WTC11 (cell line): Measurements from ENCODE around the gene SBF2. TPM values are rescaled to one million over a fixed set of nuclear protein-coding genes. Genes with fewer than 3 reads are reported as not detected.

Experiments used
- ATAC-seq: fragments of 200-7000 bp; cut with Tn5 transposase; 2 replicates; pipeline ENCODE4 v1.10.0; 2021; ENCODE audit warnings: mild to moderate bottlenecking, moderate library complexity
- CTCF ChIA-PET: fragments of 300-600 bp; sonication (Branson Sonifier 250); formaldehyde crosslinking; loops from one replicate; lab custom pipeline; 2021; ENCODE audit warnings: antibody characterized with exemption; lab: Charles Lee
- POLR2A ChIA-PET: fragments of 350-600 bp; sonication (Branson Sonifier 250); formaldehyde crosslinking; loops from one replicate; lab custom pipeline; 2021; ENCODE audit warnings: antibody characterized with exemption; lab: Charles Lee
- DNase-seq: peaks from one replicate; pipeline ENCODE4 v3.0.0; 2021; ENCODE audit warnings: low spot score
- H3K27ac Mint-ChIP-seq: 2 replicates; pipeline ENCODE4 v1.8.0; 2021; ENCODE audit warnings: mixed read lengths
- H3K27me3 Mint-ChIP-seq: 2 replicates; pipeline ENCODE4 v1.8.0; 2021; ENCODE audit warnings: low read depth, mild to moderate bottlenecking, moderate library complexity, mixed read lengths
- H3K36me3 Mint-ChIP-seq: 2 replicates; pipeline ENCODE4 v1.8.0; 2021; ENCODE audit warnings: mixed read lengths
- H3K4me1 Mint-ChIP-seq: 2 replicates; pipeline ENCODE4 v1.8.0; 2022; ENCODE audit warnings: mixed read lengths
- H3K4me3 Mint-ChIP-seq: 2 replicates; pipeline ENCODE4 v1.8.0; 2021; ENCODE audit warnings: mild to moderate bottlenecking, moderate library complexity, mixed read lengths
- H3K9me3 Mint-ChIP-seq: 2 replicates; pipeline ENCODE4 v1.8.0; 2021; ENCODE audit warnings: mixed read lengths
- ATF1 ChIP-seq: sonication (generic); formaldehyde crosslinking; IDR thresholded peaks from 2 replicates; pipeline ENCODE4 v1.8.1; 2023; ENCODE audit warnings: mild to moderate bottlenecking, moderate library complexity, missing genetic modification reagents
- CBFB ChIP-seq: sonication (generic); formaldehyde crosslinking; IDR thresholded peaks from 2 replicates; pipeline ENCODE4 v1.8.1; 2022; ENCODE audit warnings: mild to moderate bottlenecking, low read depth, missing genetic modification reagents
- CREB1 ChIP-seq: sonication (generic); formaldehyde crosslinking; IDR thresholded peaks from 2 replicates; pipeline ENCODE4 v1.8.0; 2023; ENCODE audit warnings: mild to moderate bottlenecking, missing genetic modification reagents
- EMX1 ChIP-seq: fragments of 250-450 bp; sonication (Bioruptor Pico); IDR thresholded peaks from 2 replicates; pipeline ENCODE4 v1.8.0; 2021; ENCODE audit warnings: mild to moderate bottlenecking
- FOXJ3 ChIP-seq: sonication (generic); formaldehyde crosslinking; IDR thresholded peaks from 2 replicates; pipeline ENCODE4 v1.9.0; 2021; ENCODE audit warnings: missing genetic modification reagents, mild to moderate bottlenecking, borderline replicate concordance
- FOXK1 ChIP-seq: sonication (generic); formaldehyde crosslinking; IDR thresholded peaks from 2 replicates; pipeline ENCODE4 v1.8.0; 2022; ENCODE audit warnings: mild to moderate bottlenecking, moderate library complexity, missing genetic modification reagents
- FOXP1 ChIP-seq: sonication (generic); formaldehyde crosslinking; IDR thresholded peaks from 2 replicates; pipeline ENCODE4 v1.8.0; 2022; ENCODE audit warnings: missing genetic modification reagents, mild to moderate bottlenecking, moderate library complexity, borderline replicate concordance
- GABPB1 ChIP-seq: sonication (generic); formaldehyde crosslinking; IDR thresholded peaks from 2 replicates; pipeline ENCODE4 v1.8.1; 2023; ENCODE audit warnings: mild to moderate bottlenecking, missing genetic modification reagents
- GRHL2 ChIP-seq: fragments of 250-450 bp; sonication (Bioruptor Pico); IDR thresholded peaks from 2 replicates; pipeline ENCODE4 v1.8.0; 2022; ENCODE audit warnings: mild to moderate bottlenecking, moderate library complexity; ENCODE audit not compliant: insufficient replicate concordance, severe bottlenecking
- GTF2I ChIP-seq: fragments of 250-450 bp; sonication (Bioruptor Pico); conservative IDR thresholded peaks from 2 replicates; pipeline ENCODE4 v1.4.0; 2021; ENCODE audit warnings: mild to moderate bottlenecking
- JAZF1 ChIP-seq: fragments of 250-450 bp; sonication (Bioruptor Pico); IDR thresholded peaks from 2 replicates; pipeline ENCODE4 v1.9.0; 2021; ENCODE audit warnings: moderate library complexity, mild to moderate bottlenecking, inconsistent platforms
- MYBL2 ChIP-seq: sonication (generic); formaldehyde crosslinking; IDR thresholded peaks from 2 replicates; pipeline ENCODE4 v1.8.1; 2023; ENCODE audit warnings: mild to moderate bottlenecking, moderate library complexity, missing genetic modification reagents
- OVOL2 ChIP-seq: fragments of 250-450 bp; sonication (Bioruptor Pico); IDR thresholded peaks from 2 replicates; pipeline ENCODE4 v1.9.0; 2021; ENCODE audit warnings: mild to moderate bottlenecking, borderline replicate concordance
- PRRX2 ChIP-seq: fragments of 250-450 bp; sonication (Bioruptor Pico); IDR thresholded peaks from 2 replicates; pipeline ENCODE4 v1.8.0; 2021; ENCODE audit warnings: mild to moderate bottlenecking
- TEAD1 ChIP-seq: sonication (generic); formaldehyde crosslinking; IDR thresholded peaks from 2 replicates; pipeline ENCODE4 v1.8.0; 2022; ENCODE audit warnings: mild to moderate bottlenecking, missing genetic modification reagents
- TEAD4 ChIP-seq: sonication (generic); formaldehyde crosslinking; IDR thresholded peaks from 2 replicates; pipeline ENCODE4 v1.8.0; 2022; ENCODE audit warnings: mild to moderate bottlenecking, missing genetic modification reagents
- TP53 ChIP-seq: sonication (generic); formaldehyde crosslinking; IDR thresholded peaks from 2 replicates; pipeline ENCODE4 v1.8.1; 2023; ENCODE audit warnings: mild to moderate bottlenecking, missing genetic modification reagents
- ZBTB21 ChIP-seq: sonication (generic); formaldehyde crosslinking; IDR thresholded peaks from 2 replicates; pipeline ENCODE4 v1.8.1; 2023; ENCODE audit warnings: mild to moderate bottlenecking, missing genetic modification reagents, borderline replicate concordance
- ZNF138 ChIP-seq: sonication (generic); formaldehyde crosslinking; conservative IDR thresholded peaks from 2 replicates; pipeline ENCODE4 v1.8.1; 2022; ENCODE audit warnings: mild to moderate bottlenecking, moderate library complexity, missing genetic modification reagents
- ZNF219 ChIP-seq: sonication (generic); formaldehyde crosslinking; IDR thresholded peaks from 2 replicates; pipeline ENCODE4 v1.8.0; 2023; ENCODE audit warnings: missing genetic modification reagents, mild to moderate bottlenecking, borderline replicate concordance
- ZNF232 ChIP-seq: sonication (generic); formaldehyde crosslinking; IDR thresholded peaks from 2 replicates; pipeline ENCODE4 v1.8.0; 2022; ENCODE audit warnings: mild to moderate bottlenecking, missing genetic modification reagents
- ZNF263 ChIP-seq: sonication (generic); formaldehyde crosslinking; IDR thresholded peaks from 2 replicates; pipeline ENCODE4 v1.8.1; 2022; ENCODE audit warnings: low read depth, mild to moderate bottlenecking, moderate library complexity, missing genetic modification reagents
- ZNF423 ChIP-seq: fragments of 250-450 bp; sonication (Bioruptor Pico); IDR thresholded peaks from 2 replicates; pipeline ENCODE4 v2.1.2; 2022; ENCODE audit warnings: mild to moderate bottlenecking, moderate library complexity
- total RNA-seq: library from RNA; stranded (reverse); gene quantifications from 3 replicates; pipeline ENCODE4 v1.2.3, GENCODE V29; 2021
- TF ChIP-seq, protein P1 (sequence below): sonication (generic); formaldehyde crosslinking; IDR thresholded peaks from 2 replicates; pipeline ENCODE4 v1.8.1; 2022; ENCODE audit warnings: missing genetic modification reagents, borderline replicate concordance
- TF ChIP-seq, protein P2 (sequence below): sonication (generic); formaldehyde crosslinking; IDR thresholded peaks from 2 replicates; pipeline ENCODE4 v1.8.1; 2023; ENCODE audit warnings: mild to moderate bottlenecking, missing genetic modification reagents, moderate library complexity
- TF ChIP-seq, protein P3 (sequence below): sonication (generic); formaldehyde crosslinking; IDR thresholded peaks from 2 replicates; pipeline ENCODE4 v1.8.1; 2022; ENCODE audit warnings: low read depth, missing genetic modification reagents, borderline replicate concordance
- TF ChIP-seq, protein P4 (sequence below): sonication (generic); formaldehyde crosslinking; IDR thresholded peaks from 2 replicates; pipeline ENCODE4 v1.8.0; 2022; ENCODE audit warnings: mild to moderate bottlenecking, missing genetic modification reagents
- TF ChIP-seq, protein P5 (sequence below): sonication (generic); formaldehyde crosslinking; IDR thresholded peaks from 2 replicates; pipeline ENCODE4 v1.8.0; 2022; ENCODE audit warnings: mild to moderate bottlenecking, missing genetic modification reagents
- TF ChIP-seq, protein P6 (sequence below): fragments of 250-450 bp; sonication (Bioruptor Pico); IDR thresholded peaks from 2 replicates; pipeline ENCODE4 v1.9.0; 2021; ENCODE audit warnings: moderate library complexity, mild to moderate bottlenecking, inconsistent platforms, borderline replicate concordance
- TF ChIP-seq, protein P7 (sequence below): fragments of 250-450 bp; sonication (Bioruptor Pico); conservative IDR thresholded peaks from 2 replicates; pipeline ENCODE4 v1.9.0; 2021; ENCODE audit warnings: mild to moderate bottlenecking

The SBF2 gene
- total RNA-seq, 1 experiment from 2014 or later, result 47.6 TPM

DNA sequence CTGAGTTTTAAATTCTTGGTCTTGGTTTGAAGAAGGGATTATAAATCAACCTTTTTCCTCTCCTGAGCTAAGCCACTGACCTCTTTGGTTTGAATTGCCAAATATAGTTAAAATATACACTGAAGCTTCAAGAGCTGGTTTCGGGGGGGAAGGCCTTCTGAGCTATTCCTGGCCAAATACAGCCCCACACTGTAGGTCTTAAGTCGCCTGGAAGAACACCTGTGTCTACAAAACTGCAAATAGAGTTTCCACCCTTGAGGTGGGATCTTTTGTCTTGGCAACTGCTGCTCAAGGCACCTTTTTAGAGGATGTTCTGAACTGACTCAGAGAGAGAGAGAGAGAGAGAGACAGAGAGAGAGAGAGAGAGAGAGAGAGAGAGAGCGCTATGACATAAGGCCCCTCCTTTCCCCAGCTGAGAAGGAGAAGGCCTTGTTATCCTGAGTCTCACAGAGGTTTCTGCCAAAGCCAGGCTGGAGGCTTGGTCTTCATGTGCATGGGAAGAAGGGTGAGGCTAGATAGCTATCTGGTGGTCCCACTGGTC, 16.4 kb upstream of the SBF2 start:
- peaks cover 24% of the 10 kb centered on the region for H3K36me3 Mint-ChIP-seq
- peaks cover 23% of the 10 kb centered on the region for H3K27me3 Mint-ChIP-seq

DNA sequence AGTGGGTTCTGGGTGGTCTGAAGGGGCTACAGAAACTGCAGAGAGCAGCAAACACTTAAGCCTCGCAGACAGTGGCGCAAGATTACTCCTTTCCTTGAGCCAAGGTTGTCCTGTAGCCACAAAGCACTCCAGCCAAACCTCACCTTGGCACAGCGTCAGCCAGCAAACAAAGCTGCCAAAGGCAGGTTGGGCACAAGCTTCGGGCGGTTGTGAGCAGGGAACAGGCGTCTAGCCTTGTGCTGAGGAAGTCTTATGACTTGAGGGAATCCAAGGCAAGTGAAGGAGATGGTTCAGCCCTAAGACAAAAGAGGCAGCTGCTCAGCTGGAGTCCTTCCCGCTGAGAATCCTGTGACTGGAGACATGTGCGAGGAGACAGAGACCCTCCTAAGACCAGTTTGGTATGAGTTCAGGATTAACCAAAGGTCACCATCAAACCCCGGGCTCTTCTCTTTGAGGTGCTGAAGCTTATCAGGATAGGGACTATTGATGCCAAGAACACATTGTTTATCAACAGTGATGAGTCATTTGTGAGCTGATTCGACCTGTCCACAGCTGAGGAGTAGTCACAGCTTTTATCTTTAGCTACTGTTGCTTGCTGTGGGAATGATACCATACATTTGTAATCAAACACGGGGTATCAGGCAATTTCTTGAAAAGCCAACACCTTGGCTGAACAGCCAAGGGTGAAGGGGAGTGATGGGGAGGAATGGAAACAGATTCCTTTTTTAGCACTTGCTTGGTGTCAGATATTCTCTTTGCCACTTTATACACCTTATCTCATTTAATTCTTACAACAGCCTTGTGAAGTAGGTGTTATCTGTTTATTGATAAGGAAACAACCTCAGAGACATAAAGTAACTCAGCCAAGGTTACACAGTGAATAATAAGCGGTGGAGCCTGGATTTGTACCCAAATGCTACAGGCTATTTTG, 15.4 kb upstream of the SBF2 start:
- Mint-ChIP-seq H3K36me3 (peaks cover 24% of the 10 kb centered on the region), H3K27me3 (peaks cover 23% of the 10 kb centered on the region), H3K9me3 (peaks cover 15% of the 10 kb centered on the region), H3K4me1 (peaks cover 38% of the 10 kb centered on the region), H3K27ac (0 out of 2 replicates have a peak overlapping the region, but pooled peaks have one; percentile 30), H3K4me3 (peak overlapping the region; percentile 39)
- no peak for DNase-seq
- no peak for ATAC-seq
- ChIA-PET POLR2A (interaction anchor here (1.8 to 2.2 kb wide), 2 partner anchors 42 to 57 kb away, joined by 7 to 9 read pairs; no protein-coding TSS in a partner anchor), CTCF (interaction anchor here (1.0 to 9.9 kb wide), 11 partner anchors 8 to 551 kb away, joined by 3 to 149 read pairs (median 4); partner anchors contain the start of gene RNF141)
- no peak for TF ChIP-seq TEAD1 (CRISPR knock-in tag)
- TF ChIP-seq, protein P1, sequence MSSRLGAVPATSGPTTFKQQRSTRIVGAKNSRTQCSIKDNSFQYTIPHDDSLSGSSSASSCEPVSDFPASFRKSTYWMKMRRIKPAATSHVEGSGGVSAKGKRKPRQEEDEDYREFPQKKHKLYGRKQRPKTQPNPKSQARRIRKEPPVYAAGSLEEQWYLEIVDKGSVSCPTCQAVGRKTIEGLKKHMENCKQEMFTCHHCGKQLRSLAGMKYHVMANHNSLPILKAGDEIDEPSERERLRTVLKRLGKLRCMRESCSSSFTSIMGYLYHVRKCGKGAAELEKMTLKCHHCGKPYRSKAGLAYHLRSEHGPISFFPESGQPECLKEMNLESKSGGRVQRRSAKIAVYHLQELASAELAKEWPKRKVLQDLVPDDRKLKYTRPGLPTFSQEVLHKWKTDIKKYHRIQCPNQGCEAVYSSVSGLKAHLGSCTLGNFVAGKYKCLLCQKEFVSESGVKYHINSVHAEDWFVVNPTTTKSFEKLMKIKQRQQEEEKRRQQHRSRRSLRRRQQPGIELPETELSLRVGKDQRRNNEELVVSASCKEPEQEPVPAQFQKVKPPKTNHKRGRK, result no peak
- no peak for TF ChIP-seq ZBTB21 (CRISPR knock-in tag)
- TF ChIP-seq, protein P2, sequence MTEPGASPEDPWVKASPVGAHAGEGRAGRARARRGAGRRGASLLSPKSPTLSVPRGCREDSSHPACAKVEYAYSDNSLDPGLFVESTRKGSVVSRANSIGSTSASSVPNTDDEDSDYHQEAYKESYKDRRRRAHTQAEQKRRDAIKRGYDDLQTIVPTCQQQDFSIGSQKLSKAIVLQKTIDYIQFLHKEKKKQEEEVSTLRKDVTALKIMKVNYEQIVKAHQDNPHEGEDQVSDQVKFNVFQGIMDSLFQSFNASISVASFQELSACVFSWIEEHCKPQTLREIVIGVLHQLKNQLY (CRISPR knock-in tag), result no peak
- 0 out of 2 replicates have a peak, but pooled peaks have one; percentile 27 for TF ChIP-seq ZNF232 (CRISPR knock-in tag)
- TF ChIP-seq ZNF263, result no peak
- no peak for TF ChIP-seq ZNF219 (CRISPR knock-in tag)
- TF ChIP-seq GABPB1, result no peak
- TF ChIP-seq CREB1 (CRISPR knock-in tag), result no peak
- TF ChIP-seq, protein P3, sequence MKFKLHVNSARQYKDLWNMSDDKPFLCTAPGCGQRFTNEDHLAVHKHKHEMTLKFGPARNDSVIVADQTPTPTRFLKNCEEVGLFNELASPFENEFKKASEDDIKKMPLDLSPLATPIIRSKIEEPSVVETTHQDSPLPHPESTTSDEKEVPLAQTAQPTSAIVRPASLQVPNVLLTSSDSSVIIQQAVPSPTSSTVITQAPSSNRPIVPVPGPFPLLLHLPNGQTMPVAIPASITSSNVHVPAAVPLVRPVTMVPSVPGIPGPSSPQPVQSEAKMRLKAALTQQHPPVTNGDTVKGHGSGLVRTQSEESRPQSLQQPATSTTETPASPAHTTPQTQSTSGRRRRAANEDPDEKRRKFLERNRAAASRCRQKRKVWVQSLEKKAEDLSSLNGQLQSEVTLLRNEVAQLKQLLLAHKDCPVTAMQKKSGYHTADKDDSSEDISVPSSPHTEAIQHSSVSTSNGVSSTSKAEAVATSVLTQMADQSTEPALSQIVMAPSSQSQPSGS (CRISPR knock-in tag), result no peak
- TF ChIP-seq, protein P4, sequence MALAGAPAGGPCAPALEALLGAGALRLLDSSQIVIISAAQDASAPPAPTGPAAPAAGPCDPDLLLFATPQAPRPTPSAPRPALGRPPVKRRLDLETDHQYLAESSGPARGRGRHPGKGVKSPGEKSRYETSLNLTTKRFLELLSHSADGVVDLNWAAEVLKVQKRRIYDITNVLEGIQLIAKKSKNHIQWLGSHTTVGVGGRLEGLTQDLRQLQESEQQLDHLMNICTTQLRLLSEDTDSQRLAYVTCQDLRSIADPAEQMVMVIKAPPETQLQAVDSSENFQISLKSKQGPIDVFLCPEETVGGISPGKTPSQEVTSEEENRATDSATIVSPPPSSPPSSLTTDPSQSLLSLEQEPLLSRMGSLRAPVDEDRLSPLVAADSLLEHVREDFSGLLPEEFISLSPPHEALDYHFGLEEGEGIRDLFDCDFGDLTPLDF (CRISPR knock-in tag), result no peak
- no peak for TF ChIP-seq PRRX2 (CRISPR knock-in tag)
- TF ChIP-seq, protein P5, sequence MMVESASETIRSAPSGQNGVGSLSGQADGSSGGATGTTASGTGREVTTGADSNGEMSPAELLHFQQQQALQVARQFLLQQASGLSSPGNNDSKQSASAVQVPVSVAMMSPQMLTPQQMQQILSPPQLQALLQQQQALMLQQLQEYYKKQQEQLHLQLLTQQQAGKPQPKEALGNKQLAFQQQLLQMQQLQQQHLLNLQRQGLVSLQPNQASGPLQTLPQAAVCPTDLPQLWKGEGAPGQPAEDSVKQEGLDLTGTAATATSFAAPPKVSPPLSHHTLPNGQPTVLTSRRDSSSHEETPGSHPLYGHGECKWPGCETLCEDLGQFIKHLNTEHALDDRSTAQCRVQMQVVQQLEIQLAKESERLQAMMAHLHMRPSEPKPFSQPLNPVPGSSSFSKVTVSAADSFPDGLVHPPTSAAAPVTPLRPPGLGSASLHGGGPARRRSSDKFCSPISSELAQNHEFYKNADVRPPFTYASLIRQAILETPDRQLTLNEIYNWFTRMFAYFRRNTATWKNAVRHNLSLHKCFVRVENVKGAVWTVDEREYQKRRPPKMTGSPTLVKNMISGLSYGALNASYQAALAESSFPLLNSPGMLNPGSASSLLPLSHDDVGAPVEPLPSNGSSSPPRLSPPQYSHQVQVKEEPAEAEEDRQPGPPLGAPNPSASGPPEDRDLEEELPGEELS, result no peak

More for the DNA sequence above, 16.4 kb upstream of the SBF2 start:
- CTCF ChIA-PET, result interaction anchor here (0.7 to 9.9 kb wide), 10 partner anchors 15 to 552 kb away, joined by 3 to 149 read pairs (median 4); no protein-coding TSS in a partner anchor
- Mint-ChIP-seq H3K9me3 (peaks cover 15% of the 10 kb centered on the region), H3K27ac (peak overlapping the region; percentile 89; the same call in 1 of the 2 replicates)
- DNase-seq, result no peak
- no peak for ATAC-seq
- TF ChIP-seq, protein P6, sequence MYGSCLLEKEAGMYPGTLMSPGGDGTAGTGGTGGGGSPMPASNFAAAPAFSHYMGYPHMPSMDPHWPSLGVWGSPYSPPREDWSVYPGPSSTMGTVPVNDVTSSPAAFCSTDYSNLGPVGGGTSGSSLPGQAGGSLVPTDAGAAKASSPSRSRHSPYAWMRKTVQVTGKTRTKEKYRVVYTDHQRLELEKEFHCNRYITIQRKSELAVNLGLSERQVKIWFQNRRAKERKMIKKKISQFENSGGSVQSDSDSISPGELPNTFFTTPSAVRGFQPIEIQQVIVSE (CRISPR knock-in tag), result no peak
- TF ChIP-seq, protein P7, sequence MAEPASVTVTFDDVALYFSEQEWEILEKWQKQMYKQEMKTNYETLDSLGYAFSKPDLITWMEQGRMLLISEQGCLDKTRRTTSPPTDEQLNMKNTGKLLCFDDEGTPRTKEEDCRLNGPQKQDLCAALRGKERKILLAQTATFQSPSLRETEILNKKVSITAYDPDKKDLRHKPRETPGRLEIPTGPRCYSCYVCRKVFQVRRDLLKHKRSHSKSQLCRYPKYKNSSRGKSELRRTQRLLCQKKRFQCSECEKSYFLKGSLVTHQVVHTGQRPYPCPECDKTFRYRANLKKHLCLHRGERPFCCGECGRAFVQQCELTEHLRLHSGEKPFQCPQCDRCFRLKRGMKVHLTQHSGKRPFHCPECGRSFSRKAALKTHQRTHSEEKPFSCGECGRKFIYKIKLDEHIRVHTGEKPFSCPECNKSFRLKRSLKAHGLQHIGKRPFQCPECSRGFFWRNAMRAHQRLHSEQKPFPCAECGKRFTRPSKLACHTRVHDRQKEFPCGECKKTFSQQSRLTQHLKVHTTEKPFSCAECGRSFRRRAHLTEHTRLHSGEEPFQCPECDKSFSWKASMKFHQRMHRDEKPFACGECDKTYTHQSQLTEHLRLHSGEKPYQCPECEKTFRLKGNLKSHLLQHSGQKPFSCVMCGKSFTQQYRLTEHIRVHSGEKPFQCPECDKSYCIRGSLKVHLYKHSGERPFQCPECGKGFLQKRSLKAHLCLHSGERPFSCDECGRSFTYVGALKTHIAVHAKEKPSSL (CRISPR knock-in tag), result no peak
- TF ChIP-seq ZNF263 (no peak), ZNF138 (CRISPR knock-in tag) (no peak), OVOL2 (CRISPR knock-in tag) (no peak), FOXK1 (CRISPR knock-in tag) (no peak), MYBL2 (CRISPR knock-in tag) (no peak), ZNF423 (CRISPR knock-in tag) (no peak), EMX1 (CRISPR knock-in tag) (no peak), CBFB (CRISPR knock-in tag) (no peak), GTF2I (CRISPR knock-in tag) (no peak), GRHL2 (no peak), TEAD4 (CRISPR knock-in tag) (no peak), FOXJ3 (CRISPR knock-in tag) (no peak), TP53 (no peak), JAZF1 (CRISPR knock-in tag) (no peak), FOXP1 (CRISPR knock-in tag) (no peak), ATF1 (no peak)
- TF ChIP-seq, all 79 proteins: peak for 0
- Mint-ChIP-seq H3K4me3 (no peak overlapping the region), H3K4me1 (peaks cover 41% of the 10 kb centered on the region)
- POLR2A ChIA-PET, result interaction anchor here (1.8 to 2.2 kb wide), 2 partner anchors 41 to 56 kb away, joined by 7 to 9 read pairs; no protein-coding TSS in a partner anchor
